Daoy (cell line): Measurements from ENCODE around the gene IL26. TPM values are rescaled to one million over a fixed set of nuclear protein-coding genes. Genes with fewer than 3 reads are reported as not detected.
"Not testable (repeated sequence)": the region's sequence is repeated elsewhere in the genome, so short reads cannot be mapped to it uniquely, and the experiment has no call there.

Experiments used
- DNase-seq: peaks from one replicate; pipeline ENCODE4 v3.0.0-alpha.2; 2015; ENCODE audit warnings: low read depth
- total RNA-seq: library from RNA; depleted of rRNA; stranded (reverse); fragments of >200 nt; shearing (Covaris generic); gene quantifications from 2 replicates; pipeline ENCODE4 v1.2.3, GENCODE V29; 2014

Gene IL26
- total RNA-seq, 1 experiment from 2014 or later: not detected

DNA sequence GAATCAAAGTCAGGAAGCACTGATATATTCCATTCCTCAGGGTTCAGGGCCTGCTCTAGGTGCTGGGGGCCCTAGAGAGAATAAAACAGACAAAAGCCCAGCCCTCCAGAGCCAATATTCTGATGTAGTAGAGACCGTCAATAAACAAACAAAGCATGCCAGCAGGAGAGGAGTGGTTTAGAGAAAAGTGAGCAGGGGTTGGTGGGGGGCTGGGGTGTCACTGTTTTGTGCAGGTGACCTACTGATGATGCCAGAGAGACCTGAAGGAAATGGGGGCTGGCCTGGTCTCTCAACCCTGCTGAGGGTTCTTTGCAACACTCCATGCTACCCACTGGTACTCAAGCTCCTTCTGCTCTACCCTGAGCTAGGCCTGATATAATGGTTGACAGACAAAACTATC, 26.5 kb downstream of the IL26 start:
- no peak for DNase-seq

DNA sequence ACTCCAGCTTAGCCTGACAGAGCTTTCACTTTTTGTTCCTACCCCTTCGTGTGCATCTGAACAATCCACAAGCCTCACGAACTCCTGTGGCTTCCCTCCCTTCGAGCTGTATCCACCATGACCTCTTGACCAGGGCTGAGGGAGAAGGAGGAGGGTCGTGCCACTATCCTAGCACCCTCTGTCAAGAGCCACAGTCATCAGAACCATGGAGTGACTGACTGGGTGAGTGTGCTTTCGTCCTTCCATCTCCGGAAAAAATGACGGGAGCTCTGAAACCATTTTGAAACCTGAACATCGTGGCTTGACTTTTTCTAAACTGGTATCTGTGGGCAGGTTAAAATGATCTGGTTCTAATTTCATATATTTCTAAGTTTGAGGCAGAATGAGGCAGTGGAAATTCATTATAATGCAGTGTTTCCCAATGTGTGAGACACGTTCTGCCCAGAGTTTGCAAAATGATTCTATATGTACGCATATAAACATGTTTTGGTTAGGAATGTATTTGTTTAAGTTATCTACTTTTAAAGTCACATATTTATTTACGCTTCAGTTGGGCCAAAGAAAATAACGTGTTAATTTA, 27.0 kb downstream of the IL26 start:
- DNase-seq: no peak

DNA sequence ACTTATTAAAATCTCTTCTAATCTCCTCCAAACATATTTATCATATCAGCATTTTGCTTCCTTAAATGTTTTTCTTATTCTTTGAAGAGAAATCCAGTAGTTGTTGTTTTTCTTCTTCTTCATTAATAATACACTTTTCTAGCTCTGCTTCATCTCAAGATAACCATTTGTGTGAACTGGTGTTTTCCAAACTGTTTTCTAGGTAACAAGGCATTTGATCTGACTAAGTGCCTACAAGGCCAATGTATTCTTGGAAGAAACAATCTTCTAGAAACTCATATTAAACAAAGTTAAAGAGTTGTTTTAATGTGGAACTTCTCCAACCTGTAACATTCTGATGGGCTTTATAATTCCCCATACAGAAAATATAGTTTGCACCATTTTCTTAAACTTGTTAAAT, 35.3 kb downstream of the IL26 start:
- DNase-seq: no peak

DNA sequence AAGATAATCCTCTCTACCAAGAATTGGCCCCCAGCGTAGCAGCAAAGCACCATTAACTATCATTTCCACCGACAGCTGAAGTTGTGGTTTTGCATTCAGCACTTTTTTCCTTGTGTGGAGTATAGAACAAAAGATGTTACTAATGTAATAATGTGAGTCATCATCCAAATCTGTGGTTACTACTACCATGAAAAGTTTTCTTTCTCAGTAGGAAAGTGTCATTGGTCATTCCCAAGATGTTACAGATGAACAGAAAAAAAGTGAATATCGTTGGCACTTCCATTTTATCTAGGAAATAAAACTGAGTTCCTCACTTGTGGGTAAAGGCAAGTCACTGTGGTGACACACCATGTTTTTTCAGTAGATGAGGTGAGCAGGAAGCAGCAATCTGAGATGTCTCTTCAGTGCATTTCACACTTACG, 35.8 kb downstream of the IL26 start:
- DNase-seq: peak; percentile 86

DNA sequence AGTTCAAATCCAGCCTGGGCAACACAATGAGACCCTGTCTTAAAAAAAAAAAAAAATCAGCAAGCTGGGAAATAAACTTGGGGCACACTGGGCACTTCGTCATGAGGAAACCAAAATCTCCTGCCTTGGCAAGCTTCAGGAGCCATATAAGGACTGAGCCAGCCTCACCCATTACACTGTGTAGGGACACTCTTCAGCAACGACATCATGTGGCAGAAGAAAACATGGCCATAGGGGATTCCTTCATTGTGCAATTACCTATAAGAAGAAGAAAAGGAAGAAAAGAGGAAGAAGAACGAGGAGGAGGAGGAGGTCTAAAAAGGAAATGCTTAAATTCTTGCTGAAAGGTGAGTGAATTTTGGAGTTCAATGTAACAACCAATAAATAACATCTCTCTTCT, 40.0 kb downstream of the IL26 start:
- DNase-seq: no peak

DNA sequence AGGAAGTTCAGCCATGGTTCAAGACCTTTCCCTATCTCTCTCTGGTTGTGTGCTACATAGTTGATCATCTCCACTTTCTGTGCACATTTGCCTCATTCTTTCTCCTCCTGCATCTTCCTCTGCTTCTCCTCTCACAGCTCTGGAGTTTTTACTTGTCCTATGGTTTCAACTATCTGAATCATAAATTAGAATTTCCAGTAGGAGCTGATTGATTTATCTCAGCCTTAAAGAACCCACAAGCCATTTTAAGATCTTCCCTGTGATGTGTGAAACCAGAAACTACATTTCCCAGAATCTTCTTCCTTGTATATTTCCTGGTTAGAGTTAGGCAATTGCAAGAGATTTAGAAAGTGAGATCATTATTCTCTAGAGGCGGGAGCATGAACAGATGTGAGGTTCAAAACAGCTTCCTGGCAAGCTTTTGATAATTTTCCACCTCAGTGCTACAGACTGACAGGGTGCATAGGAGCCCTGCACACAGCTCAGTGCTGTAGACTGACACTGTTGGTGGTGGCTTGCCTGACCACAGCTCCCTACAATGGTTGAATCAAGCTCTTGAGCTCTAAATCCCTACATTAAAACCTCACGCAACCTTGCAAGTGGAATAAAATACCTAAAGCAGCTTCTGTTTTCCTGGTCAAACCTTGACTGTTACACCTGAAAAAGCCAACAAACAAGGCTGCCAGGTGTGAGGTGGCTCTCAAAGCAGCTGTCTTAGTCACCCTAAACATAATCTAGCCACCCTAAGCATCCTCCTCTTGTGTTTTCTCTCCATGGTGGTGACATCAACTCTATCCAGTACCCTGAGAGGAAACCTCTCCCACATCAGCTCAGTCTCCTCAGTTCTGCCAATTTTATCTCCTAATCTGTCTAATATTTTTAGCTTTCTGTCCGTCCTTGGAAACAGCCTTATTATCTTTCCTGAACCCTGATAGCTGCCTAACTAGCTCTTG, 44.5 kb downstream of the IL26 start:
- DNase-seq: peak; percentile 13

DNA sequence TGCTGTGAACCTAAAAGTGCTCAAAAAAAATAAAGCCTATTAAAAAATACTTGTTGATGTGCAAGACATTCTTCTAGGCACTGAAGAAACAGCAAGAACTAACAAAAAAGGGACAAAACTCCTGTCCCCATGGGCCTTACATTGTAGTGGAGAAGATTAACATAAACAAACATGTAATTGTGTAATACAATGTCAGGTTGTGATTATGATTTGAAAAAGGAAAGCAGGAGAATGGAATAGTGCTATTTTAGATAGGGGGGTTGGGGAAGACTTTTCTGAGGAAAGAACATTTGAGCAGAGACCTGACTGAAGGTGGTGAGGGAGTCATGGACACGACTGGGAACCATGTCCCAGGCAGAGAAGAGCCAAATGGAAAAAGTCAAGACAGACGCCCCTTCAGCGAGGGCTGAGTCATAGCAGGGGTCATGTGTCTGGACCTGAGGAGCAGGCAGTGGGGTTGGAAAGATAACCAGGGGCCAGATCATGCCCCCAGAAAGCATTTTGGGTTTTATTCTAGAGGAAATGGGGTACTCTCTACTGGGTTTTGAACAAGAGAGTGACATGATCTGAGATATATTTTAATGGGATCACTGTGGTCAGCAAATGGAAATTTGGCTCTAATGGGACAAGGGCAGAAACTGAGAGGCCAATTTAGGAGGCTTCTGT, 46.7 kb downstream of the IL26 start:
- DNase-seq: peak; percentile 42

DNA sequence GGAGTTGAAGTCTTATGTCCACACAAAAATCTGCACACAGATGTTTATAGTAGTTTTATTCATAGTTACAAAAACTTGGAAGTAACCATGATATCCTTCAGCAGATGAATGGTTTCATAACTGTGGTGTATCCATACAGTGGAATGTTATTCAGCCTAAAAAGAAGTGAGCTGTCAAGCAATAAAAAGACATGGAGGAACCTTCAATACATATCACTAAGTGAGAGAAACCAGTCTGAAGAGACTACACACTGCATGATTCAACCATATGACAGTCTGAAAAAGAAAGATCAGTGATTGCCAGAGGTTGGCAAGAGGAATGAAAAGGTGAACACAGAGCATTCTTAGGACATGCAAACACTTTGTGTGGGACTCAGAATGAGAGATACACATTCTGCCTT, 47.4 kb downstream of the IL26 start:
- no peak for DNase-seq

DNA sequence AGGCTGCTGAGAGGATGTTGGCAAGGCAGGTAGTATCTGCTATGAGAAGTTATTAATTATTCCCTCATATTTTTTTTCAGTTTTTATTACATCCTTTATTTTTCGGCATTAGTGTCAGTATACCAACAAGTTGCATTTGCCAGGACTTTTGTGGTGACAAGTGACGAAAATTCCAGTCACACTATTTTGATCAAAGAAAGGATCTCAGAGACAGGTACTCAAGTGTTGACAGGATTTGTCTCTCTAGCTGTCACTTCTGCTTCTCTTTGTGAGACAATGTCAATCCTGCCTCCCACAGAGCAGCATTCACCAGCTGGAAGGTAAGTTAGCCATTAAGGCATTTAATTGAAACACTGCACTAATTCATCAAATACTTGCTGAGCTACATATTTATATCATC, 48.0 kb downstream of the IL26 start:
- DNase-seq: no peak

DNA sequence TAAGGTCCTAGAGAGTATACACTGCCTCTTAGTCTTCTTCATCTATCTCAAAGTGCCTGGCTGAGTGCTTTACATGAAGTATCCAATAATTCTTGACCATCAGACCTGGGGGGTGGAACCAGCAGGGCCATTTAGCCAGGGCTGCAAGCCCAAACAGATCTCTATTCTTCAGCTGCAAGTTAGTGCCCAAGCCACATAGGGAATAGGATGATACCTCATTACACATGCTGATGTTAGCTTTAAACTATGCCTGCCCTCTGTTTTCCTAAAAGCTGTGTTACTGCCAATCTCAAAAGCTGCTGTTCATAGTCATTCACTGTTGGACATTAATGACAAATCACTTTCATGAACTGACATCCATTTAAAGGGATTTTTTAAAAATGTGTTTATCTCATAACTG, 49.4 kb downstream of the IL26 start:
- no peak for DNase-seq

DNA sequence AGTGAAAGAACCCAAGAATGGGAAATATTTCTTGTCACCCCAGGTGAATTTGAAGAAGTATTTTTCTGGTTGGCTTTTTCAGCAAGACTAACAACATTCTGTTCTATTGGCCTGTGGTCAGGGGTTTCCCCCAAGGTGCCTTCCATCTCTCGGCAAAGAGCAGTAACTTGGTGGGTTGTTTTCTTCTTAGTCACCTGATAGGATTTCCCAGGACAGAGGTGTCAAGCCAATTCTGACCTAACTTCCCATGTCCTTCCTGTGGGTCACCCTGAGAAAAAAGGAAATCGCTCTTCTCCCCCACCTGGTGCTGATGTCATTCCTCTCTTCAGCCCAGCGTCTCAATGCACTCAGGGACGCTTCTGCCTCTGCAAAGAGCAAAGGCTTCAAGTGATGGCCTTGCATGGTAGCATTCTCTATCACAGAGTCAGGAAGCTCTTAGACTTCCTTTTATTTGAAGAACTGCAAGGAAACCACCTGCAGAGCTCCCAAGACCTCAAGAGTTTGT, 50.0 kb downstream of the IL26 start:
- DNase-seq: peak; percentile 17

DNA sequence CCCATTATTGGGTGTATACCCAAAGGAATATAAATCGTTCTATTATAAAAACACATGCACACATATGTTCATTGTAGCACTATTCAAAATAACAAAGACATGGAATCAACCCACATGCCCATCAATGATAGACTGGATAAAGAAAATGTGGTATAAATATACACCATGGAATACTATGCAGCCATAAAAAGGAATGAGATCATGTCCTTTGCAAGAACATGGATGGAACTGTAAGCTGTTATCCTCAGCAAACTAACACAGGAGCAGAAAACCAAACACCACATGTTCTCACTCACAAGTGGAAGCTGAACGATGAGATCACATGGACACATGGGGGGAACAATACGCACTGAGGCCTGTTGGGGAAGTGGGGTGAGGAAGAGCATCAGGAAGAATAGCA, 50.8 kb downstream of the IL26 start:
- not testable (repeated sequence) for DNase-seq

DNA sequence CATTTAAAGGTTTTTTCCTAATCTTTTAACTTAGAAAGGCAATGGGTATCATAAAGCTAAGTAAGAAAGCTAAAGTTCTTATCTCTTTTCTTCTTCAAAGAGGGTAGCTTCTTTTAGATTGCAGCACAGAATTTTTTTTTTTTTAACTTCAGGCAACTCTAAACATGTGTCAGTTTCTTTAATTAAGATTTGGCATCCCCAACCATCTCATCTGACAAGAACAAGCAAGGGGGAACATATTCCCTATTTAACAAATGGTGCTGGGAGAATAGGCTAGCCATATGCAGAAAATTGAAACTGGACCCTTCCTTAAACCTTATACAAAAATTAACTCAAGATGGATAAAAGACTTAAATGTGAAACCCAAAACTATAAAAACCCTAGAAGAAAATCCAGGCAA, 51.8 kb downstream of the IL26 start:
- DNase-seq: no peak

DNA sequence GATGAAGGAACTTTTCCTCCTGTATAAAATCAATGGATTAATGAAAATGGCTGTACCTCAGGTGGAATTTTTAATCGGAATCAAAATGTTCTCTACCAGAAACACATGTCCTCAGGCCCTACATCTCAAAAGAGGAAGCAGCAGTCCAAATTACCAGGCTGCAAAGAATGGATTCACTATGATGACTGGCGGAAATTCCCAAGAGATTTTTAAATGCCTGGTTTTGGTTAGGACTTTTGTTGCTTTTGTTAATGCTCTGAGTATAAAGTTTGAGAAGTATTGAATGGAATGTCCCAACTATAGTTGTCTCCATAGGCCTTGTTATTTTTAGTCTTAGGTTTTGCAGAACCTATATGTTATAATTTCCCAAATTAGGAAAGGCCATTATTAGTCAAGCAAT, 54.9 kb downstream of the IL26 start:
- DNase-seq: no peak

DNA sequence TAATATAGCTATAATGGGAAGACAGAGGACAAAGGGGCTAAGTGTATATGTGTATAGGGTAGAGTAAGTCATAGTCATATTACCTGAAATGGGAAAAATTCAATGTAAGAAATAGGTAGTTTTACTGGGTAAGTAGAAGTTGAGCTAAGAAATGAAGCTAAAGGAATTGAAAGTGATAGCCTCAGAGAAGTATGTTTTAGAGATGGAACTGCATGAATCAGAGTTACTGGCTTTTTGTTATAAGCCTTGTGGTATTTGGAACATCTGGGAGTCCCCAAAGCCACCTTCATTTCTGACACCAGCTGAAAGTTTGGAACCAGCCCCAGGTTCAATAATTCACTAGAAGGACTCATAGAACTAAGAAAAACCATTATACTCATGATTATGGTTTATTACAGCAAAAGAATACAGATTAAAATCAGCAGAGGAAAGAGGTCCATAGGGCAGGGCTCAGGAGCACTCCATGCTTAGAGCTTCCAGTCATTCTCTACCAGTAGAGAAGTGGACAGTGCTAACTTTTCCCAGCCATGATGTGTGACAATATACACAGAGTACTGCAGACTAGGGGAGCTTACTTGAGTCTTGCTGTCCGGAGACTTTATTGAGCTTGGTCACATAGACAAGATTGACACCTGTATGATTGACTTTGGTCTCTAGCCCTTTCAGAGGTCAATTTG, 56.3 kb downstream of the IL26 start:
- no peak for DNase-seq

DNA sequence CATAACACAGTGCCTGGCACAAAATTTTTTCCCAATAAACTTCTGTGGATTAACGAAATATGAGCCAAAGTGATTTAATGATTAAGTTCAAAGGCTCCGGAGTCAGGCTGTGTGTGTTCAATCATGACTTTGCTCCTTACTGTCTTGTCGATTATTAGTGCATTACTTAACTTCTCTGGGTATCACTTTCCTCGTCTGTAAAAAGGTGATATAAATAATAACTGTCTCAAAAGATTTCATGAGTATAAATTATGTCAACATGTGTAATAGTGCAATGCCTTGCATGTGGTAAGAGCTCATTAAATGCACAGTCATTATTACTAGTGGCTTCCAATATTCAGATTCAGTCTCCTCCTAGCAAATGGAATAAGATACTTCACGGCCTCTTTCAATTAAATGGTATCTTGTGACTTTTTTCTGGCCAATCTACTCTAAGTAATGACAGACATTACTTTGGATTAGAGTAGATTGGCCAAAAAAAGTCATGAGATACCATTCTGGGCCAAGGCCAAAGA, 59.2 kb downstream of the IL26 start:
- DNase-seq: no peak

DNA sequence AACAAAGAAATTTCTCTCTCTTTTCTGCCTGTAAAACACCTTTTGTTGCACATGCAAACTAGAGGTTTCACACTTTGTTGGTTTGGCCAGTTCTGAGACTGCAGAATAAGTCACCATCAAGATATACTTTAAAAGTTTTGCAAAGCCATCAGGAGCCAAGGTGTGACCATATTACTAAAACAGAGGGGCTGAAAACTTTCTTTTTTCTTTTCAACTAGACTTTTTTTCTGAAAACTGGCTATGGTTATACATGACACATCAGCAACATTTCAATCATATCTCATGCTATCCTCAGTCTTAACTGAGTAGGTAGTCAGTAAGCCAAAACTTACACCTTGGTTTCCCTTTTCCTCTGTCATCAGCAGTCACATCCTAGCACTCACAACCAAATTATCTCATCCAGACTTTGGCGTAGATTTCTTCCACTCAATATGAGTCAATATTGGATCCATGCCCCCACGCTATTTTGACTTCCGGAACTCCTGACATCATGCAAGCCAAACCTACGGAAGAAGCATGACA, 62.0 kb downstream of the IL26 start:
- DNase-seq: no peak

DNA sequence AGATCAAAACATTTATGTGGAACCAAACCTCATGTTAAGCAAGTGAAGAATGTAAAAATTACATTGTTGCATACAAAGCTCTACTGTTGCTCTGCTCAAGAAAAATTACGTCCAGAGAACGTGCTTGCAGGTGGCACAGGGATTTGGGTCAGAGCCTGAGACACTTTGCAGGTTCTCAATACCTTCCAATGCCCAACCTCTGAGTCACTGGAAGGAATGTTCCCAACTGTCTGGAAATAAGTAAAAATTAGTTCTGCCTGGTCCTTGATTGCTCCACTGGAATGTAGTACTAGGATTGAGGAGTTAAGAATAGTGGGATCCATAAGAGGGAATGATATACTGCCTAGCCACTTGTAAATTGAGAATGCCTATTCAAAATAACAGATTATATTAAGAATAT, 63.2 kb downstream of the IL26 start:
- no peak for DNase-seq

DNA sequence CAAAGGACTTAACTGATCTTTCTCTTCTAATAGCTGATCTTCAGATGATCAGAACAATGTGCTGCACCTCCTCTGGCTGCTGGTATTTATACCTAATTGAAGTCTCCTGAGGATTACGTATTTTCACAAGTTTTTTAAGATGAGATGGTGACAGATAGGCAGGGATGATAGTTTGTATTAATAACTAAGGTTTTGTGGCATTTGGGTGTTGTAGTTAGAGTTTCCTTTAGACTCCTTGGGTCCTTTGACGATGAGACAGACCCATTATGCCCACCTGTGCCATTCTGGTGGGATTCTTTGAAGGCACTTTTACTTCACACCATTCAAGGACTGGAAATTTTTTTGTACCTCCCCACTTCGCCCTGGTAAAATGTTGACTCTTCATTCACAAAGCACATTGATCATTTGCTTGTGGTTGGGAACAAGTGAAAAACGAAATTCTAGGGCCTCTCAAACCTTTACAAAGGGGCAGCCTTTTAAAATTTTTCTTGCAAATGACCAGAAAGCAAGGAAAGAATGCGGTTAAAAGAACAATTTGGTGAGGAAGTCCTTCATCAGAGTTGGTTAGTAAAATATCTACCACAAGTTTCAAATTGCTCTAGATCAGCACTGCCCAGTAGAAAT, 65.8 kb downstream of the IL26 start, which contains the start of gene IFNG:
Gene IFNG (minus strand): TSS at position 60 of the 624 bp plus-strand sequence. CDS start 125 bp downstream, outside the sequence.
- DNase-seq: no peak

DNA sequence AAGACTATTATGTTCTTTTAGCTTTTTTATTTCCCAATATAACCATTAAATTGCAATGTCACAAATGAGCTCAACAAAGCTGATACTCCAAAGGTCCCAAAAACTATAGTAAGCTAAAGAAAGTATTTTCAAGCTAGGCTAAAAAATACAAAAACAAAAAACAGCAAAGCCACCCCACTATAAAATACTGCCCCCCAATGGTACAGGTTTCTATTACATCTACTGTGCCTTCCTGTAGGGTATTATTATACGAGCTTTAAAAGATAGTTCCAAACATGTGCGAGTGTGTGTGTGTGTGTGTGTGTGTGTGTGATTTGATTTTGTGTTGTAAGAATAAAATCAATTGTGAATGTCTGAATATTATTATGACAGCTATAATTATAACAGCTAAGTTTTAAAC, 67.2 kb downstream of the IL26 start:
- DNase-seq: no peak

DNA sequence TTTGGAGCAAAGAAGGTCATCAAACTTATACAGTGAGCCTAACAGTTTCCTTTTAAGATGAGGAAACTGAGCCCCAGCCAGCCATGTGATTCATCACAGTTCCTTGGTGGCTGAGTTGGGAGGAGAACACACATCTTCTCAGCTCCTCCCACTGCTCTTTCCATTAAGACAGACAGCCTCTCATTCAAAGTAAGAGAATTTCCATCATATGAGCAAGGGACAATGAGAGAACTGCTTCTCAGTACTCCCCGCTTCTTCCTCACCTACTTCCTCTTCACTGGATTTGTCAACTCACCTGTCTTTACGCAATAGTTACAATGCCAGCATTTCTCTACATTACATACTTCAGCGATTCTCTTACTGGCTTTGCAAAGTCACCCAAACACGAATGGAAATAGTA, 68.2 kb downstream of the IL26 start:
- no peak for DNase-seq
